Measurements from ENCODE around the gene ANKRD10. TPM values are rescaled to one million over a fixed set of nuclear protein-coding genes. Genes with fewer than 3 reads are reported as not detected.

The ANKRD10 gene
- total RNA-seq, 4 donors from 2014 or later, result 200 to 241 (median 207) TPM

DNA sequence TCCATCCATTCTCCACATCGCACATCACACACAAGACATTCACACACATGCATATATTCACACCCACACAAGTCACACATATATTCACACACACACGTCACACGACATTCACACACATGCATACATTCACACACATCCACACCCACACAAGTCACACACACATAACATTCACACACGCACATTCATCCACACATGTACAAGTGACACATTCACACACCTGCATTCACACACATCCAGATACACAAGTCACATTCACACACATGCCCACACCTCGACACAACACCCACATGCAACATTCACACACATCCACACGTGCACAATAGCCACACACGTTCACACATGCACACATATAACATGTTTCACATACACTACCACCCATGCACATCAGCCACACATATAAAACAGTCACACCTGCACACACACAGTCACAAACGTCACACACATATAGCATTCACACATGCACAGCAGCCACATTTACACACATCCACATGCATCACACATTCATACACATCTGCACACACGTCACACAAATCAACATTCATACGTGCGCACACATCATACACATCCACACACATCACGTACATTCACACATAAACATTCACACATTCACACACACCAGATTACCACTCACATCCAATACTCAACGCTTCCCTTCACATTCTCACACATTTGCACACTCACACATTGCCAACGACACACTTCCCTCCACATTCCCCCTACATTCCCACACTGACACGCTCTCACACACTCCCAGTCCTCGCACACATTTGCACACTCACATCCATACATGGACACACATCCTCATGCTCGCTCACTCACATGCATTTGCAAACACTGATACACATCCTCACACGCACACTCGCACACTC, 41.0 kb downstream of the ANKRD10 start:
- peaks cover 0 to 53% (median 16%) of the 10 kb centered on the region in 4 donors for H3K4me1 ChIP-seq
- H3K4me3 ChIP-seq, result peak overlapping the region in 3 of 4 donors; percentile 11 to 52 (median 26)
- no peaks in the 10 kb centered on the region for H3K9me3 ChIP-seq
- TF ChIP-seq, protein P1, sequence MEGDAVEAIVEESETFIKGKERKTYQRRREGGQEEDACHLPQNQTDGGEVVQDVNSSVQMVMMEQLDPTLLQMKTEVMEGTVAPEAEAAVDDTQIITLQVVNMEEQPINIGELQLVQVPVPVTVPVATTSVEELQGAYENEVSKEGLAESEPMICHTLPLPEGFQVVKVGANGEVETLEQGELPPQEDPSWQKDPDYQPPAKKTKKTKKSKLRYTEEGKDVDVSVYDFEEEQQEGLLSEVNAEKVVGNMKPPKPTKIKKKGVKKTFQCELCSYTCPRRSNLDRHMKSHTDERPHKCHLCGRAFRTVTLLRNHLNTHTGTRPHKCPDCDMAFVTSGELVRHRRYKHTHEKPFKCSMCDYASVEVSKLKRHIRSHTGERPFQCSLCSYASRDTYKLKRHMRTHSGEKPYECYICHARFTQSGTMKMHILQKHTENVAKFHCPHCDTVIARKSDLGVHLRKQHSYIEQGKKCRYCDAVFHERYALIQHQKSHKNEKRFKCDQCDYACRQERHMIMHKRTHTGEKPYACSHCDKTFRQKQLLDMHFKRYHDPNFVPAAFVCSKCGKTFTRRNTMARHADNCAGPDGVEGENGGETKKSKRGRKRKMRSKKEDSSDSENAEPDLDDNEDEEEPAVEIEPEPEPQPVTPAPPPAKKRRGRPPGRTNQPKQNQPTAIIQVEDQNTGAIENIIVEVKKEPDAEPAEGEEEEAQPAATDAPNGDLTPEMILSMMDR (IDR thresholded peaks at IDR 0.05), result no peak
- TF ChIP-seq POLR2A (IDR thresholded peaks at IDR 0.05), result no peak
- no peak for TF ChIP-seq EP300 (IDR thresholded peaks at IDR 0.05)
- DNase-seq (ENCODE audit: low spot score in 2 of 2), result no peak
- peaks cover 0 to 1% (median 0%) of the 10 kb centered on the region in 3 donors for H3K36me3 ChIP-seq
- 62 to 67% methylated on average over 19 of the region's 19 CpGs for WGBS, 2 donors
- H3K27ac ChIP-seq, result peak overlapping the region in 1 of 4 donors; percentile 65
- H3K27me3 ChIP-seq, result no peaks in the 10 kb centered on the region

DNA sequence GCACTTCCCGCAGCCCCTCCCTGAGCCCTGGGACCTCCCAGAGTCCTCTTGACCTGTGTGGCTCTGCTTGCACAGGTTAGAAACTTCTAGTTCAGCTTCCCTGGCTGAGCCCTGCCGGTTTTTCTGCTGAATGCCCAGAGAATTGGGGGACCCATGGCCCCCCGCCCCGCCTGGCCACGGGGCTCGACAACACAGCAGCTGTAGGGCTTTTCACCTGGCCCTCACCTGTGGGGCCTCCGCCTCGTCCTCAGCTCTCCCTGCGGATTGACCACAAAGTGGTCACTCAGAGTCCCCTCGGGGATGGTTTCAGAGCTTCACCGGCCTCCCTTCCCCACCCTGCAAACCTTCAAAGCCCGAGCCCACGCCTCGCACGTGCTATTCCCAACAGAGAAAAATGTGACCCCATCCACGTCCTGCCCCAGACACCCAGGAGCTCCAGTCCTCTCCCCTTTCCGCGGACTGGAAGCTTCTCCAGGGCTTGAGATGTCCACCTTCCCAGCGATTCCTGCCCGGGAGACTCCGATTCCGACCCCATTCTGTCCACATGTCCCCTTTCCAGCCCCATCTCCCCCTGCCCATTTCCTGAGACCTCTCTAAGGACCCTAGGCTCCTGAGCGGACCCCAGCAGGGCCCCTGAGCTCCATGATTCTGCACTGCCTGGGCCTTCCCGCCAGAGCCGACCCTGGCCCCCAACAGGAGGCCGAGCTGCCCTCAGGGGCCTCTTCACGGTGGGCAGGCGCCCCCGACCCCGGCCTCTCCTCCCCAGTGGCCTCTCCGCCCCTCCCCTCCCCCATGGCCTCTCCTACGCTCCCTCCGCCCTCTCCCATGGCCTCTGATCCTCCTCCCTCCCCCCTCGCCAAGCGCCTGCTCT, 41.9 kb downstream of the ANKRD10 start:
- WGBS, 2 donors, result 82 to 83% methylated on average over 31 to 35 of the region's 35 CpGs
- peak overlapping the region in 1 of 4 donors; percentile 36 for H3K27ac ChIP-seq
- TF ChIP-seq EP300 (IDR thresholded peaks at IDR 0.05), result no peak
- TF ChIP-seq POLR2A (IDR thresholded peaks at IDR 0.05), result no peak
- TF ChIP-seq, protein P1 (IDR thresholded peaks at IDR 0.05), result no peak
- H3K4me3 ChIP-seq, result no peak overlapping the region
- no peaks in the 10 kb centered on the region for H3K36me3 ChIP-seq
- DNase-seq (ENCODE audit: low spot score in 2 of 2), result no peak
- H3K4me1 ChIP-seq, result peaks cover 0 to 56% (median 16%) of the 10 kb centered on the region in 4 donors
- no peaks in the 10 kb centered on the region for H3K27me3 ChIP-seq
- no peaks in the 10 kb centered on the region for H3K9me3 ChIP-seq

GRCh38 chr13:110872034-110872767, 42.7 kb downstream of the ANKRD10 start:
- no peak for TF ChIP-seq POLR2A (IDR thresholded peaks at IDR 0.05)
- no peak for TF ChIP-seq EP300 (IDR thresholded peaks at IDR 0.05)
- TF ChIP-seq, protein P1 (IDR thresholded peaks at IDR 0.05), result no peak
- H3K27ac ChIP-seq, result peak overlapping the region in 2 of 4 donors; percentile 5 to 87
- H3K36me3 ChIP-seq, result no peaks in the 10 kb centered on the region
- no peak for DNase-seq (ENCODE audit: low spot score in 2 of 2)
- 51 to 55% methylated on average over 8 to 13 of the region's 13 CpGs for WGBS, 2 donors
- H3K9me3 ChIP-seq, result no peaks in the 10 kb centered on the region
- H3K4me3 ChIP-seq, result no peak overlapping the region
- H3K4me1 ChIP-seq, result peaks cover 0 to 56% (median 16%) of the 10 kb centered on the region in 4 donors
- no peaks in the 10 kb centered on the region for H3K27me3 ChIP-seq

DNA sequence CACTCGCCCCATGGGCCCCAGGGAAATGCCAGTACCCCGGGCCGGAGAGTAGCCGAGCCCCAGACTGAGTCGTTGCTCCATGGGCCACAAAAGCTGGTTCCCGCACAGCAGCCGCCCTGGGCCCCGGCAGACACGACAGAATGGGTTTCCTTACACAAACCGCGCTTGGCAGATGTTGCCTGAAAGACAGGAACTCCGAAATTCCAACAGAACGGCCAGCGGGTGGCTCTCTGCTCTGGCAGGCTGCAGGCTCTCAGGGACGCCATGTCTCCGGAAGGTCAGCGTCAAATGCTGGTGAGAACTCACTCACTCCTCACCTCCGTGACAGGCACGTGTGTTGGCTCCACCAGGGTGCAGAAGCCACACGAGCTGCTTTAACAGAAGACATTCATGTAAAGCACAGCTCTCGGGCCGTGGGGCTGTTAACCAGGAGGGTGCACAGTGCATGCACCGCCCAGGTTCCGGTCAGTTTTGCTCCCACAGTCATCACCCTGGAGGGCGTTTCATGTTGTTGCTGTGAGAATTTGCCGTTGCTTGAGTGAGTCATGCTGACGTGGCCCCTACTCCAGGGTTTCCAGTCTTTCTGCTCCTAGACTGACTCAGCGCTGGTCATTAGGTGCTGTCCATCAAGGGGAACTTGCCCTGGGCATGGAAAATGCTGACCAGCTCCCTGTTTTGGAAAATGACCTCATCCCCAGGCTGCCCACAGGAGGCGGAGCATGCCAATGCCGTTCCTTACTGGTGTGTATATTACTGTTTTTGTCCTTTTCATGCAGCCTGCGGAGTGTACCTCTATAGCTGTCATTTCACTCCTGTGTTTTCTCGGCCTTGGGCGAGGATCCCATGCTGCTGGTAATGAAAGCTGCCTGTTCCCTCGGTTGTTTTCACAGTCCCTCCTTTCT, 44.8 kb downstream of the ANKRD10 start:
- peak; percentile 54 to 93 for TF ChIP-seq EP300 (IDR thresholded peaks at IDR 0.05)
- no peak for TF ChIP-seq POLR2A (IDR thresholded peaks at IDR 0.05)
- TF ChIP-seq, protein P1 (IDR thresholded peaks at IDR 0.05), result peak in 2 of 5 experiments; percentile 35 to 54
- no peaks in the 10 kb centered on the region for H3K36me3 ChIP-seq
- peak; percentile 72 to 85 for DNase-seq (ENCODE audit: low spot score in 2 of 2)
- H3K4me3 ChIP-seq, result peak overlapping the region in 3 of 4 donors; percentile 3 to 39 (median 5)
- peaks cover 0 to 50% (median 14%) of the 10 kb centered on the region in 4 donors for H3K4me1 ChIP-seq
- WGBS, 2 donors, result 19 to 44% methylated on average over 27 to 34 of the region's 34 CpGs
- no peaks in the 10 kb centered on the region for H3K27me3 ChIP-seq
- no peaks in the 10 kb centered on the region for H3K9me3 ChIP-seq
- H3K27ac ChIP-seq, result peak overlapping the region; percentile 44 to 87 (median 70)

All from tibial nerve (tissue), 4 donors.